Daoy (cell line): Measurements from ENCODE around the gene MORC2. TPM values are rescaled to one million over a fixed set of nuclear protein-coding genes. Genes with fewer than 3 reads are reported as not detected.
A peak's percentile ranks its signal among the peaks of the same experiment; 100 is the strongest.

Source experiments
- DNase-seq: peaks from one replicate; pipeline ENCODE4 v3.0.0-alpha.2; 2015; ENCODE audit warnings: low read depth
- total RNA-seq: library from RNA; depleted of rRNA; stranded (reverse); fragments of >200 nt; shearing (Covaris generic); gene quantifications from 2 replicates; pipeline ENCODE4 v1.2.3, GENCODE V29; 2014

Gene MORC2
- total RNA-seq, 1 experiment from 2014 or later: 12.6 TPM

DNA sequence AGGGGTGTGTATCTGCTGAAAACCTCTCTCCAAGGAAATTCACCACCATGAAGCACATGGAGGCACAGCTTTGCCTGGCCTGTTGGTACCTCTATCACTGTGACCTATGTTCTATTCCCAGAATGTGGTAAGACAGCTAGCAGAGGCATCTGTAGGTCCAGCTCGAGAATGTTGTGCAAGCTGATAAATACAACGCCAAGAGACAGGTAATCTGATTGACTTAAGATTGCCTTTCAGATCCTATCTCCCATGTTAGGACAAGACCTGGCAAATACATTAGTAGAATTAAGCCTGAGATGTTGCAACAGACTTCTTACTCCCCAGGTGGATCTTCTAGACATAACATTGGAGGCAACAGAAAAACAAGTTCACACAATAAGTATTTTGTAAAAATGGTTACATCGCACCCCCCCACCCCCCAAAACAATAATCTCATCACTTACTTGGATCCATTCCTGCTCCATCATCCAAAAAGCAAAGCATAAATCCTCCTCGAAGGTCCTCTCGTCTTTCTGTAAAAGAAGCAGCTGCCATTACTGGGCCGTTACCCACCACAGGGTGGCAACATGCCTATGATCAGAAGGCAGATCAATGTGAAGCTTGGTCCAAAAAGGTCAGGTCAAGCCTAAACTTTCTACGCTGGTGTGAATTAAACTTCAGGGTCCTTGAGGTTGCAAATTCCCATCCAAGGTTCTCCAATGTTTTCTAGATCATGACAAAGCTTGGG, 18.5 kb downstream of the MORC2 start:
- DNase-seq: no peak

DNA sequence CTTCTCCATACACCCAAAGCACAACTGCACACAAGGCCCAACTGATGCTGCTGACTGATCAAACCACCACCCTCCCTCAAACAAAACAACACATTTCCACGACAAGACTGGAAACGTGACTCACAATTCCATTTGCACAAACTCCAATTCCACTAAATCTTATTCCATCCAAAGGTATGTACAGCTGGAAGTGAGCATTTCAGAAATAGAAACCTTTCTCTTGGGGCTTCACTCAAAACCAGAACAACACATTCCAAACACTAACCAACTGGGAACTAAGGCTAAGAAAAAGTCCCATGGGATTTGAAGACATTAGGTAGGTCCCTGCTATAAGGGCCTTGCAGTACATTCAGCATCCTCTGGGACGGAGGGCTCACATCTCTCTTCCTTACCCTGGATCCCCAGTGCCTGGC, 19.6 kb downstream of the MORC2 start:
- no peak for DNase-seq

DNA sequence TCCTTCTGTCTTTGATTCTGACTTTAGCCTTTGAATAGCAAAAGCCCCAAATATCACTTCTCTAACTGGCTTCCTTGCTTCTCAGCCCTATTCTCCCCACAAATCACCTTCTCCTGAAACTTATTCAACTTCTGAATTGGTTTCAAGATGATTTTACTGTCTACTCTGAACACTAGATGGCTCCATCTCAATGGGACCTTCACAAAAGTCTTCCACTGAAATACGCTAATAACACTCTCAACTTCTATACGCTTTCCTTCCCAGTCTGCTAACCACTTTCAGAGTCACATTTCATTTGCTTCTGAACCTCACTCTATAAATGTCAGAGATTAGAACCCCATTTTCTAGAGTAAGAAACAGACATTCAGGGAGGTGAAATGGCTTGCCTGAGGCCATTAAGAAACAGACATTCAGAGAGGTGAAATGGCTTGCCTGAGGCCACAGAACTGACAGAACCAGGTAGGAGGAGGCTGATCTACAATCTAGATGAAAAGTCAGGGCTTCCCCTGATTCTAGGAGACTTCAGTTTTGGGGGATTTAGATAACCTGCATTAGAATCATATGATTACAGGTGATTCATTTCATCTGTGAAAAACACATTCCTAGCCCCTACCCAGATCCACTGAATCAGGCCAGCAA, 20.6 kb downstream of the MORC2 start:
- no peak for DNase-seq

DNA sequence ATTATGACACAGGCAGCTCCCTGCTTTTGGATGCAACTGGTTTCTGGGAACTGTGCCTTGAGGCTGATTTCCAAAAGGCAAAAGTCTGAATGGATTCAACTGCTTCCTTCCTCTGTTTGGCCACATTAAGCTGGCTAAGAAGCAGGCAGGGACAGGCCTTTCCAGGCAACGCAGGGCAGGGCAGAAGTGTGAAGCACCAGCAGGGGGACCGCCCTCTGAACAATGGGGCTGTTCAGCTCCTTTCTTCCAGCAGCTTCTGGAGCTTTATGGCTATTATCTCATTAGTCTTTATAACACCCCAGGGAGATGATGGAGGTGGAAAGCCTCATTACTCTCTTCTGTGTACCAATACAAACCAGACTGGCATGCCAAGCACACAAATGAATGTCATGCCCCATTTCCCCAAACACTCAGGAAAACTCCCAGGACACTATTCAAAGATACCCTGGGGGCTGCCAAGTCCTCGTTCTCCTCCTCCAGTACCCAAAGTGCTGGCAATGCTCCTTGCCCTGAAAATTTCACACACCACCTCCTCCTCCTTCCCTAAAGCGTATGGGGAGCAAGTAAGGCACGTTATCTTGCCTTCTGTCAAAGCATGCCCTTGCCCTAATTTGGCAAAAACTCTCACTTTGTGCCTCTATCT, 21.3 kb downstream of the MORC2 start:
- no peak for DNase-seq

DNA sequence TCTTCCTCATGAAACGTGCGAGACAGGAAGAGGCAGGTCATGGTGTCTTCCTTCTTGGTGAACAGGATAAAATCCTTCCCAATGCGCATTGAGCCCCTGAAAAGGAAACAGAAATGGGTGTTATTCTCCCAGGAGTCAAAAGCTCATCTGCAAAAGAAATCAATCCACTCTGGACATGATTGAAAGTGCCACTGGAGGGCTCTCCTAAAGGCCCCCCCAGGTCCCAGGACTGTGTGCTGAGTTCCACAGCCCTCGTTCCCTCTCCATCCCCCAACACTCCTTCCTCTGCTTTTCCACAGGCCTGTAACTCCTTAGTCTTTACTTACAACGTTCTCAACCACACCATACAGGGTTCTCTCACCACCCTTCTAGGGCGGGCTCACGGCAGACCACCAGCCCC, 22.2 kb downstream of the MORC2 start:
- DNase-seq: no peak

DNA sequence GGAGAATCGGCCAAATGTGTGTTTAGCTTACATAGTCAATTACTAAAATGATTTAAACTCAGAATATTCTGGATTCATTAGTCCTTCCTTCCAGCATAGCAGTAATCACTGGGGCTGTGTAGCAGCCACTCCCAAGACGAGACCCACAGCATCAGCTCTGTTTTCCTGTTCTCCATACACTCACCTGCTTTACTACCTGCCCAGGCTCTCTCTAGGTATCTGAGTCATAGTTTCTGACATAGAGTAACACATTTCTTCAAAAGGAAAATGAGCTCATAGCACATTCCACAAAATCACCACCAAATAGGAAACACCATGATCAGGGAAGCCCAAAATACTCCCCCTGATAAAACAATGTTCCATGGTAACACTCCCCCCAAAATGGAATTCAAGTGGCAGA, 22.9 kb downstream of the MORC2 start:
- no peak for DNase-seq

DNA sequence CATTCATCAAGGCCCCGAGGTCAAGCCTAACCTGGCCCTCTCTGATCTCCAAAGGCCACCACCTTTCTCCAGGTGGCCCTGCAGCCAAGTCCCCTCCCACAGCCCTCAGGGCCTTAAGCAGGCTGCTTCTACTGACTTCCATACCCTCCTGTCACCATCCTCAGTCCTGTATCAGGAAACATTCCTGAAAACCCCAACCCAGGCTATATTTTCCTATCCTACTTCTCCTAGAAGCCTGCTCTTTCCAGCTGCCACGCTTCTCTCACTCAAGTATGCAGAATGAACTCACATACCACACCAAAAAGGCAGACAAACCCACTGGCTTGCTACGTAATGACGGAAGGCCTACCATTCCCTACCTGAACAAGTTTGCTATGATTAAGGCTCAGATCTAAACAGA, 23.6 kb downstream of the MORC2 start:
- no peak for DNase-seq

DNA sequence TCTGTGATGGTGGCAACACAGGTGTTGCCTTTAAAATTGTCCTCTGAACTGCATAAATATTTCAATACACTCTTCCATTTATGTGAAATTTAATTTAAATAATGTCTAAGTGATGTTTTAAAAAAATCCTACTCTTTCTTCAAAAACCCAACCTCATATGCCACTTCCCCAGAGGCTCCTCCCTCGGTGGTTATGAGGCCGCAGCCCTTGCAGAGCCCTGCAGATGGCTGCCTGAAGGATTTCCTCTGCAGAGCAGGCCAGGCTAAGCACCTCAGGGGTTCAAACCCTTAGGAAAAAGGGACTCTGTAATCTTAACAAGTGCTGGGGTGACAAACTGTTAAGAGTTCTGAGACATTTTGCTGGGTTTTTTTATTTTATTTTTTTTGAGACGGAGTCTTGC, 25.2 kb downstream of the MORC2 start:
- no peak for DNase-seq

DNA sequence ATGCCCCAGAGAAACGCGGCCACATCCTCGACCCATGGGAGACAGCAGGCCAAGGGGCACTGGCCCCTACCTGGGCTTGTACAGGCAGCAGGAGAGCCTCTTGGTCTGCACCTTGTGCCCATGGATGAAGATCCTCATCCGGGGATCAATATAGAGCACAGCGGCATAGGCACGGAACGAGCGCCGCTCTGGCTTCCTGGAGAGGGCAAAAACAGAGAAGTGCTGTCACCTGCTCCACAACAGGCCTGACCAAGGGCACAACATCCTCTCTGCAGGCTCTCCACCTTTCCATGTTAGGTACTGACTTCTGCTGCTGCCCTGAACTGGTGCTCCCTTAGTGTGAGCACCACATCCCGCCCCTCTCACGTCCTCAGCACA, 27.2 kb downstream of the MORC2 start:
- DNase-seq: no peak

DNA sequence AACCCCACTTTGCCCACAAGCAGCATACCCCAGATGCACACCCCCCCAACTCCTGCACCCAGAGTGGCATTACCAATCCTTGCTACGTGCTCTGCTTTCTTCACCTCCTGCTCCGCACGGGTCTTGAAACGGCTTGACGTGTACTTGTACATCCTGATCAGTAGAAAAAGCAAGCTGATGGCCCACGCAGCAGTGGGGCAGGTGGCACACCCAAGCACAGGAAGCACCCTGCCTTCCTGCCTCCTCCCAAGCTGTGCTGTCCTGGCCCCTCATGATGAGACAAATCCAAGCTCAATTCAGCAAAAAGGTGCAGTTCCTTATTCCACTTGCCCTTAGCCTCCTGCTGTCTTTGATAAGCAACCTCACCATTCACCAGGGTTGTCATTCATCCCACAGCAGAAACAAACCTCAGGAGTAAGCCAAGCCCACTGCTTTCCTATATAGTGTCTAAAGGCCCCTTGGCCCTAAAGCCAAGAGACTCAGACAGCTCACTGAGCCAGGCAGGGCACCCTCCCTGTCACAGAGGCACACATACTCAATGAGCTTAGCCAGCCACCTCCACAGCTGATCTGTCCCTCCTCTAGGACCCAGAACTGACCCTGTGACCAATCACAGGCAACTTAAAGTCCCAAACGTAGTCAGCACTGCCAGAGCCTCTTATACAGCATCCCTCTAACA, 27.8 kb downstream of the MORC2 start:
- no peak for DNase-seq

DNA sequence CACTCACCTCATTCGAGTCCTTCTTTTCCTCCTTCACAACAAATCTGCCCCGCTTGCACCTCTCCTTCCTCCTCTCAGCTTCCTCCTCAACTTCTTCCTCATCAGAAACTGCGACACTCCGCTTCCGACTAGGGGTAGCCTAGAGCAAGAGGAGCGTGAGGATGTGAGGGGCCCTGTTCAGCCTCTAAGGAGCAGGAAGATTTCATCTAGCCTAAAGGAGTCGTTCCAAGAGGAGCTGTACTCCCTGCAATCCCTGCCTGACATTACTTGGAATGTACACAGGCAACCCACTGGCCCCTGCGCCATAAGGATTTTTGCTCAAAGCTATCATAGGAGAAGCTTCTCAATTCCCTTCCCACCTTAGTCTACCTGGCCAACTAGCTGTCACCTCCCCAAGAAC, 34.5 kb downstream of the MORC2 start:
- DNase-seq: no peak

DNA sequence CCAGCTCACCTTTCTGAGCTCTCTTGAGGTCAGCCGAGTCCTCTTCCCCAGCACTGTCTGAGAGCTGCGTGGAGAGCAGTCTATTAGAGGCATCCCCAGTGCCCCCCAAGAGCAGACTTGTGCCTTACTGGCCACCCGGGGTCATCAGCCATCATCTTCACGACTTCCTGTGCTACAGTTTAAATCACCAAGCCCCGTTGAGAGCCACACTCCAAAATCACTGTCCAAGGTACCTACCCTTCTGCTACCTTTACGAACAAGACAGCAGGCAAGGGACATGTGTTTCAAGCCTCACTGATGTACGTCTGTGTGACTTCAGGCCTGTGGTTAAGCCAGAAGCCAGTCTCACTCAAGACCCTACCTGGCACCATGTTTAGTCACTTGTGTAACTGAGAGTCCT, 35.1 kb downstream of the MORC2 start:
- no peak for DNase-seq

DNA sequence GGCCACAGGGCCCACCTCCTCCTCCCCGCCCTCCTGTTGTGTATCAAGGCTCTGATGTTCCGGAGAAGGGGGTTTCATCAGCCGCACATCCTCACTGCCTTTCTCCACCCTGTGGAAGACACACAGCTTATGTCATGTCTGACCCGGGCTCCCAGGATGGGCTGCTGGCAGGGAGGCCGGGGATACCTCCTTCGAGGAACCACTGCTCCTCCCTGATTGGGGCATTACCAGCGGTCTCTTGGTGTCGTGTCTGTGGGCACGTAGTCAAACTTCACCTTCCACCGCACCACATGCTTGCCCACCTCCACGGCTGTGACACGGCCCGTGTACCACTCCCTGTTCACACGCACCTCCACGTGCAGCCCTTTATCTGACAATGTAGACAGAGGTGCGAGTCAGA, 35.9 kb downstream of the MORC2 start:
- DNase-seq: no peak

DNA sequence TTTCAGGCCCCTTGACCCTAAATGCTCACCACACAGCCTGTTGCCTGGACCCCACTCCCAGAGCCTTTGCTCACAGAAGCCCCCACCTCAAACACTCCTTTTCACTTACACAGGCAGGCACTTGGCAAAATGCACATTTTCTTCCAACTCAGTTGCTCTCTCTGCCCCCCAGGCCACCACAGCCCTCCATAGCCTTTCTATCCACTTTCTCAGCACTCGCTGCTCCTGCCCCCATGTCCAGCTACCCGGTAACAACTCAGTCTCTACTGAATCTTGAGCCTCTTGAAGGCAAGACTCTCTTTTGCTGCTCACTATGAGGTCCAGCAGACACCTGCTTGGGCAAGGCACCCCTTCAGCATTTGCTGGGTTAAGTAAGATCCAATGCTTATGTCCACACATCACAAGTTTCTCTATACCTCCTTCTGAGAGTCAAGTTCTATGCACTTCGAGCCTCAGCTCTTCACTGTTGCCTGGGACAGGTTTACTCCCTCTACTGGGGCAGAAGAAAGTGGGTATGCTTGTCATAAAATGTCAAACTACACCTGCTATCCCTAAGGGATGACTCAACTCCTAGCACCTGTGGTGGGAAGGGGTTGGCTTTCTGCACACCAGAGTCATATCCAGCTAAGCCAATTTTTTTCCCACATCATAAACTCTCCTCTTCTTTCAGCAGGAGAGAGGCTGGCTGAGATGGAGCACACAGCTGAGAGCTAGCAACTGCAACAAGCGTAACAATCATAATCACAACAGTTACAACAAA, 36.9 kb downstream of the MORC2 start:
- DNase-seq: no peak

DNA sequence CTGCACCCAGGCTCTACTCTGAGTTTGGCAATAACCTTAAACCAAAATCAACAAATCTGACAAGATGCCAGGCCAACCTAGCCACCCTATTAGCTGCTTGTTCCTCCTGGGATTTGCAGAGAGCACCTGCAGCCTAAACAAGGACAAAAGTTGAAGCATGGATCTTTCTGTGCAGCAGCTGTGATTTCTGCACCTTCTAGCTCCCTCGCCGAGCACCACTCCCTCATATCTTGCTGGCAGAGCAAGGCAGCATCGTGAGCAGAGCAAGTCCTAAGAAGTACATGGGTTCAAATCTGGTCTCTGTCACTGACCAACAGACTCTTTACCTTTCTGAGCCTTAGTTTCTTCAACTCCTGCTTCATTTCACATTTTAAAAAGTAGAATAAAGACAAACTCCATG, 38.3 kb downstream of the MORC2 start:
- DNase-seq: no peak

DNA sequence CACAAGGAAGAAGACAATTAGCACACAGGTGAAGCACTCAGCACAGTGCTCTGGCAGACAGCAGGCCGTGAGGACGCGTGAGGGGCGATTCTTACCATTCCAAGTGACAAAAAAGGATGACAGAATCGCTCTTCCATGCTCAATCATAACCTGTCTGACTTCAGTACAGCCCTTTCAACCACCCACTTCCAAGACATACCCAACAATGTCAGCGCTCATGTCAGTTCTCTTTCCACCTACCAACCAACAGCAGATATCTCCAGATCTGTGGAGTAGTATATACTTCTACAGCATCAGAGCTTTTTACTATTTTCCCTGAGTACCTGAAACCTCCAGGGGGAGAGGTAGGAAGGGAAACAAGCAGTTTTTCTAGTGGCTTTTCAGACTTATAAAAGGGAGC, 40.2 kb downstream of the MORC2 start:
- DNase-seq: no peak

DNA sequence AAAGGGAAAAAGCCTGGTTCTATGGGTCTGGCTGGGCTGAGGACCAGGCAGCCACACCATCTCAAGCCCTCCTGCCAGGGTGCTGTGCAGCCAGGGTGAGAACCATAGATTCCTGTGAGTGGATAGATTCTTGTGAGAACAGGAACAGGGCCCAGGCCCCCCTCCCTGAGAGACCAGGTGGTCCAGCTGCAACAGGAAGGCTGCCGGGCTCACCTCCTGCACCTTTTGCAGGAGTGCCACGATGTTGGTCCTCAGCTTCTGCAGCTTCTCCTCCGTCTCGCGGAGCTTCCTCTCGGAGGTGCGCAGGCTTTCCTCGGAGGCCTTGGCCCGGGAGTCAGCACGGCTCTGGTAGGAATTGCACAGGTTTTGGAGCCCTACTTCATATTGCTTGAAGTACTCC, 40.8 kb downstream of the MORC2 start:
- DNase-seq: no peak

DNA sequence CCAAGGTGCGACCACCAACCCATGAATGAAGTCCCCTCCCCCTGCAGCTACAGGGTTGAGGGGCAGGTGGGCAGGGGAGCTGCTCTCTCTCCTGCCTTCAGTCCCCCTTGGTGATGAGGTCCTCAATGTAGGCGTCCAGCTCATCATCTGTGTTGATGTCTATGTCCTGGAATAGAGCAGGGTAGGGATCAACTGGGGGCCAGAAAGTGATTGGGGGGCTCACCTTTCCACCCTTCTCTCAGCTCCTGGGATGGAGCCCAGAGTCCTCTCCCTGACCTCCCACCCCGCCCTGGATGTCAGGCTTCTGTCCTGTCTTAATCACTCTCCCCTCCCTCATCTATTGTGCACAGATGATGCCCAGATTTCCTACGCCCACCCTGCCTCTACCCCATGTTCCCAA, 41.9 kb downstream of the MORC2 start:
- DNase-seq: no peak

DNA sequence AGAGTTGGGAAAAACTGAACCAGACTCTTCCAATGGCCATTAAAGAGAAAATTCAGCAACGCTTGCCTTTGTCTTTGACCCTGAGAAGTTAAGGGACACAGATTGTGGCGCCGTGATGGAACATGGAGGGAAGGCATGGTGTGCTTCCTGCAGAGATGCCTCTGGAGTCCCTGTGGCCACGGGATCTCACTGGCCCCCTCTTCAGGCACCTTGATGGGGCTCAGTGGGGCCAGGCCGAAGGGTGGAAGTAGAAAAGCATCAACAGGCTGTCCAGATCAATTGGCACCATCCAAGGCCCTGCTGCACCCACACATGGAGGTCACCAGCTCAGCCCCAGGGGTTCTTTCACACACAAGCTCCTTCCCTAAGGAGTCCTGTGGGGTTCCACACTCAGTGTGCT, 42.9 kb downstream of the MORC2 start:
- no peak for DNase-seq

DNA sequence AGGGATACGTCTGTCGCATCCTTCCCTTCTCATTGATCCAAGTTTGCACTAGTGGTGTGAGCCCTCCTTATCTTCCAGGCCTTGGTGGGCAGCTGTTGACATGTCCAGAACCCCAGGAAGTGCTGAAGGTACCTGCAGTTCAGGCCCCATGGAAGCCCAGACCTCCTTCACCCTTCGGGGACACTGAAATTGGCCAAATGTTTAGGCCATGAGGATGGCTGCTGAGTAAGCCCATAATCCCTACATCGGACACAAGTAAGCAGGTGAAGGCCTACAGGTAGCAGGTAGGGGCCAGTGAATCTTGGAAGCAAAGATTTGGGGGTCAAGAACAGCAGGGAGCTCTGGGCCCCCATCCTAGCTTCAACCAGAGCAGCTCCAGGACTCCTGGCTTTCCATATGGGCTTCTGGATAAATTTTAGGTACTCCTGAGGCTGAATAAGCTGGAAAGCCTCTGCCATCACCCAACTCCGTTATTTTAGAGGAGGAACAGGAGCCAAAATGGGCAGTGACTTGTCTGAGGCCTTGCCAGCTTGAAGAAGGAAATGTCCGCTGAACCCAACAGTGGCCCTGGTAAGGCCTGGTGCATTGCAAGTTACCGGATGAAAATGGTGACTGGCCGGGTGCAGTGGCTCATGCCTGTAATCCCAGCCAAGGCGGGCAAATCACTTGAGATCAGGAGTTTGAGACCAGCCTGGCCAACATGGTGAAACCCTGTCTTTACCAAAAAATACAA, 45.2 kb downstream of the MORC2 start:
- DNase-seq: no peak

DNA sequence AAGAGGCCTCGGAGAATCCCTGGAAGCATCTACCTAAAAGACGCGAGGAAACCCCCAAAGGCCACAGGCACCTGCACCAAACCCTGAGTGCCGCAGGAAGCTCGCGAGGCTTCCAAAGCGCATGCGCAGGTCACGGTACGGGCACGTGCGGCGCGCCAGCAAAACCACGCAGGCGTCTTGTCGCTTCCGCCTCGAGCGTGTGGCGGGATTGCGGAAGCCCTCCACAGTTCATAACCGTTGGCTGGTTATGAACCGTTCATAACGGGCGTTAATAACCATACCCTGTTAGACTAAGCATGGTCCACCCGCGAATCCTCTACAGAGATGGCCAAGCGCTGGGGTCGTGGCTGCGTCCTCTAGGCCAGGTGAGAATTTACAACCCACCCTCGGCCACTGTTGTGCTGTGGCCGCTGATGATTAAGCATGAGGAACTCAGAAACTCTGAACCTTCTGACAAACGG, 46.4 kb downstream of the MORC2 start:
- peak; percentile 76 for DNase-seq
